ENCODE results near the gene MKNK2. TPM values are rescaled to one million over a fixed set of nuclear protein-coding genes. Genes with fewer than 3 reads are reported as not detected.
"Not testable (repeated sequence)": the region's sequence is repeated elsewhere in the genome, so short reads cannot be mapped to it uniquely, and the experiment has no call there.

The MKNK2 gene
- total RNA-seq = 190 TPM in 2 replicates

- intact Hi-C loops (cut with micrococcal nuclease) = loop anchor here (1.0 to 5.0 kb wide), 5 partner anchors 9 to 46 kb away; partner anchors contain the start of genes BTBD2, IZUMO4 and MOB3A
These were observed at the start of gene MKNK2 for GRCh38 chr19:2050991-2051772. Gene MKNK2 (minus strand): TSS chr19:2051244. CDS start chr19:2050851, 393 bp downstream.

- intact Hi-C loops (cut with micrococcal nuclease) = no loop called here
These were observed 49.6 kb upstream of the MKNK2 start for GRCh38 chr19:2100719-2101061.

GRCh38 chr19:2099937-2100718, 49.1 kb upstream of the MKNK2 start:
- intact Hi-C loops (cut with micrococcal nuclease) = loop anchor here (5.0 to 10.0 kb wide), 3 partner anchors 137 to 215 kb away; partner anchors contain the start of genes ABHD17A, PLEKHJ1 and SF3A2

GRCh38 chr19:2099054-2099501, 48.0 kb upstream of the MKNK2 start:
- intact Hi-C loops (cut with micrococcal nuclease) = loop anchor here (5.0 to 10.0 kb wide), 3 partner anchors 138 to 214 kb away; partner anchors contain the start of genes ABHD17A, PLEKHJ1 and SF3A2

- intact Hi-C loops (cut with micrococcal nuclease) = loop anchor here (2.0 to 10.0 kb wide), 5 partner anchors 37 to 213 kb away; partner anchors contain the start of genes ABHD17A, MKNK2, PLEKHJ1 and SF3A2
These were observed 46.9 kb upstream of the MKNK2 start for GRCh38 chr19:2097886-2098327.

- intact Hi-C loops (cut with micrococcal nuclease) = loop anchor here (2.0 to 10.0 kb wide), 5 partner anchors 37 to 213 kb away; partner anchors contain the start of genes ABHD17A, MKNK2, PLEKHJ1 and SF3A2
These were observed 46.3 kb upstream of the MKNK2 start for GRCh38 chr19:2097203-2097885.

GRCh38 chr19:2096480-2097202, 45.6 kb upstream of the MKNK2 start, which contains the start of gene IZUMO4:
Gene IZUMO4 (plus strand): TSS chr19:2096915. CDS start chr19:2096946, 31 bp downstream.
- intact Hi-C loops (cut with micrococcal nuclease) = loop anchor here (1.0 to 10.0 kb wide), 10 partner anchors 11 to 212 kb away; partner anchors contain the start of genes ABHD17A, AP3D1, CSNK1G2 and MKNK2

- intact Hi-C loops (cut with micrococcal nuclease) = loop anchor here (1.0 to 10.0 kb wide), 10 partner anchors 11 to 211 kb away; partner anchors contain the start of genes ABHD17A, AP3D1, CSNK1G2 and MKNK2
These were observed 45.0 kb upstream of the MKNK2 start, which contains the start of gene MOB3A for GRCh38 chr19:2096034-2096479. Gene MOB3A (minus strand): TSS chr19:2096326. CDS start chr19:2078560, 17,766 bp downstream.

- intact Hi-C loops (cut with micrococcal nuclease) = loop anchor here (10.0 kb wide), 1 partner anchor 207 kb away; the partner anchor contains the start of gene ABHD17A
These were observed 41.0 kb upstream of the MKNK2 start for GRCh38 chr19:2091926-2092525.

- intact Hi-C loops (cut with micrococcal nuclease) = loop anchor here (10.0 kb wide), 1 partner anchor 205 kb away; the partner anchor contains the start of gene ABHD17A
These were observed 38.6 kb upstream of the MKNK2 start for GRCh38 chr19:2089727-2090053.

GRCh38 chr19:2089001-2089711, 38.1 kb upstream of the MKNK2 start:
- intact Hi-C loops (cut with micrococcal nuclease) = no loop called here

GRCh38 chr19:2087621-2088100, 36.6 kb upstream of the MKNK2 start:
- intact Hi-C loops (cut with micrococcal nuclease) = no loop called here

GRCh38 chr19:2086695-2087620, 35.9 kb upstream of the MKNK2 start:
- intact Hi-C loops (cut with micrococcal nuclease) = not testable (repeated sequence)

GRCh38 chr19:2084993-2085720, 34.1 kb upstream of the MKNK2 start:
- intact Hi-C loops (cut with micrococcal nuclease) = loop anchor here (1.0 to 5.0 kb wide), 4 partner anchors 11 to 143 kb away; partner anchors contain the start of genes BTBD2, IZUMO4 and MOB3A

- intact Hi-C loops (cut with micrococcal nuclease) = loop anchor here (2.0 to 5.0 kb wide), 3 partner anchors 15 to 66 kb away; partner anchors contain the start of genes BTBD2 and MKNK2
These were observed 32.3 kb upstream of the MKNK2 start for GRCh38 chr19:2083174-2083854.

Data from T-helper 2 cell treated with Interferon-gamma antibody and Interleukin-4, amounts not matched to agents 100 ng/mL and 5 ng/mL, for 36 hours (primary cell).